Peyer's patch (tissue), 4 donors: ENCODE results near the gene DMD.

Experiments used
- CTCF ChIP-seq, 6 experiments: fragments of 450-650 bp in 4 of 6; fragments of 200-600 bp in 2 of 6; sonication (generic) in 1 of 6; IDR thresholded peaks; one replicate each; pipeline ENCODE4 v1.5.1; 2017 to 2019; ENCODE audit warnings: antibody characterized with exemption in 6 of 6, mild to moderate bottlenecking in 3 of 6, moderate library complexity in 1 of 6
- POLR2A ChIP-seq, 2 donors: fragments of 450-650 bp; IDR thresholded peaks; one replicate each; pipeline ENCODE4 v1.5.1; 2017; ENCODE audit warnings: antibody characterized with exemption in 2 of 2, mild to moderate bottlenecking in 2 of 2, moderate library complexity in 2 of 2

- TF ChIP-seq POLR2A (IDR thresholded peaks at IDR 0.05) (no peak), CTCF (IDR thresholded peaks at IDR 0.05) (no peak)
These were observed 466.0 kb downstream of the DMD start for GRCh38 chrX:32745323-32745722.
